HFF-Myc (cell line): Measurements from ENCODE around the gene TUBGCP2.
"Not testable (repeated sequence)": the region's sequence is repeated elsewhere in the genome, so short reads cannot be mapped to it uniquely, and the experiment has no call there.

Experiments
- DNase-seq: peaks from one replicate; pipeline ENCODE4 v3.0.0-alpha.2; 2011; ENCODE audit warnings: low read depth; ENCODE audit errors: extremely low read depth
- H3K4me3 ChIP-seq: replicated peaks from 2 replicates; pipeline ENCODE4 v1.5.1; 2011; ENCODE audit warnings: low read depth, mild to moderate bottlenecking, control low read depth, low read length
- CTCF ChIP-seq: IDR thresholded peaks from 2 replicates; pipeline ENCODE4 v1.5.1; 2012; ENCODE audit warnings: mild to moderate bottlenecking, low read depth, low read length, control low read depth; ENCODE audit errors: missing control alignments

TUBGCP2 gene

DNA sequence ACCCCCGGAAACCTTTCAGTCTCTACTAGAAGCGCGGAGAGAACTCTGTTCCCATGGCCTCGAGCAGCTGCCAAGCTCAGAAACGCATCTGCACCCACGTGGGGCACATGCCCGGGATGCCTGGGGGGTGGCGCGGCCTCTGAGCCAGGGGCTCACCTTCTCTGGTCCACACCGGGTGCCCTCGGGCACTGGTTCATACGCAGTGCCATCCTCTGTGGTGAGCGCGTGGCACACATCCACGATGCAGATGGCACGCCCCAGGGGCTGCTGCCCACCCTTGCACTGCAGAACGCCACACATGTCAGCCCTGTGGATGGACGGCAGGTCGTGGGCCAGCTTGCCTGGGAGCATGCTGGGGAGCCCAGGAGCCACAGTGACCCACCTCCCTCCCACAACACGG is 38.5 kb downstream of the TUBGCP2 start:
- H3K4me3 ChIP-seq = no peak overlapping the region
- DNase-seq = no peak
- no peak for TF ChIP-seq CTCF

DNA sequence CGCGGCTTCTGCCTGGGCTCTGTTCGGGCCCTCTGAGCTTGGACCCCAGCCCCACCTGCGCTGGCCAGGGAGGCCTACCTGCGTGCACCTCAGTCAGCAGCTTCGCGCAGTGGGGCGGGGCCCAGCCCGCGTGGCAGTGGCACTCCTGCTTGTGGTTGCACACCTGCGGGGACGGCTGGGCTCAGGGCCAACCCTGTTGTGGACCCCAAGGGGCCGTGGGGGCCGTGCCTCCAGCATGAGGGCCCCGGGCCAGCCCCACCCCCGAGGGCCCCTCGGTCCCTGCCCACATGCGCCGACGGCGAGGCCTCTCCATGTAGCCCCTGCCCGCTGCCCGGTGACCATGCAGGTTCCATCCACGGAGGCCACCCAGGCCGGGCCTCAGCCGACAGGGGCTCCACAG is 39.3 kb downstream of the TUBGCP2 start:
- H3K4me3 ChIP-seq = no peak overlapping the region
- DNase-seq = no peak
- TF ChIP-seq CTCF = no peak

- no peak for TF ChIP-seq CTCF
- no peak overlapping the region for H3K4me3 ChIP-seq
- DNase-seq = no peak
These were observed 40.1 kb downstream of the TUBGCP2 start for GRCh38 chr10:133268532-133268931.

DNA sequence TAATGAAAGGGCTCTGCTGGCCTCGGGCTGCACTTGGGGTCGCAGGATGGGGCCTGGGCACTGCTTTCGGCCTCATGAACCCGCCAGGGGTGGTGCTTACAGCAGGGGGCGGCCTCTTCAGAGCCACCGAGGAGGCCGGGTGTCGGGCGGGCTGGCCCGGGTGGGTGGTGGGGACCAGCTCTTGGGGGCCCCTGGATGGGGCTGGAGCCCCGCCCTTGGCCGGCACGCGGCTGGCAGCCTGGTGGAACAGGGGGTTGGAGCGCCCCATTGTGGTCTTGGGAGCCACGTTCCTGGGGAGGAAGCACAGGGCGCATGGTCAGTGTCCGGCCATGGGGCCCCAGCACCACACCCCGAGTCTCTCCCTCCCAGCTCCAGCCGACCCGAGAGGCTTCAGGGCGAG is 40.8 kb downstream of the TUBGCP2 start:
- H3K4me3 ChIP-seq = no peak overlapping the region
- no peak for DNase-seq
- no peak for TF ChIP-seq CTCF

DNA sequence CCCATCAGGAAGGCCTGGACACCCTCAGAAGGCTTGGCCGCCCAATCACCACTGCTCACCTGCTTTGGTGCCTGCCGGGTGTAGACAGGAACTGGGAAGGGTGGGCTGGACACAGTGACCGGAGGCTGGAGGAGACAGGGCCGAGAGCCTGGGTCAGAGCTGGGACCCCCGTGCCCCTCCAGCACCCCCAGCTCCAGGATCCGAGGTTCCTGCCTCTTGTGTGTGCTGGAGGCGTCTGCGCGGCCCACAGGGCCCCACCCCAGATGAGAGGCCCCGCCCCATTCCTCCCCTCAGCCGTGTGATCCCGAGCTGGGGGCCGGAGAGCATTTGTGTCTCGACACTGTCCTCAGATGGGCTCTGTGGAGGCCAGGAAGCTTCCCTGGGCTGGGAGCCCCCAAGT is 41.4 kb downstream of the TUBGCP2 start:
- no peak for DNase-seq
- no peak for TF ChIP-seq CTCF
- no peak overlapping the region for H3K4me3 ChIP-seq

DNA sequence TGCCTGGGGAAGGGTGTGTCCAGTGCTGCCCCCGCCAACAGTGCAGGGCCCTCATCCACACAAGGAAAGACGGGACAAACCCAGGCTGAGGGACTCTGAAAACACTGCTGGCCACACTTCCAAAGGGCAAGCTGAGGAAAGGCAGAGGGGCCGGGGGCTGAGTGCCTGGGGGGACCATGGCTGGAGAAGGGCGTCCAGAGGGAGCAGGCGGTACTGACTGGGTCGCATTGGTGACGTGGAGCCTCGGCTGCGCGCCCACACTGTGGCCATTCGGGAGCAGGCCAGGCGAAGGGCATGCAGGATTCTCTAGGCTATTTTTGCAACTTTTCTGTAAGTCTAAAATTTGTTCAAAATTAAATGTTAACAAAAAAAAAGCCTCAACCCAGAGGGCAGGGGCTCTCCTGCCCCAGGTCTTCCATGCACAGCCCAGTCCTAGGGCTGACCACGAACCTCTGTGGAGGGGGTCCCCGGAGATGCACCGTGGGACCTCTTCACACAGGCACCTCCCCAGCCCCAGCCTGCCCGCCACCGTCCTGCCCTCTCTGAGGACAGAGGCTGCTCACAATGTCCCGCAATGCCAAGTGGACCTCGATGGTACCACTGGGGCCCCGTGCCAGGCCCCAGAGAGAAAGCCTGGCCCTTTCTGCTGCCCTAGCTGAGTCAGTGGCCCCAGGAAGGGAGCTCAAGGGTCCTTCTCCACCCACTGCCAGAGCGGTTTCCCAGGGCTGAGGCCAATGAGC is 42.4 kb downstream of the TUBGCP2 start:
- no peak for TF ChIP-seq CTCF
- no peak for DNase-seq
- H3K4me3 ChIP-seq = no peak overlapping the region

GRCh38 chr10:133265052-133265451 is 43.6 kb downstream of the TUBGCP2 start:
- not testable (repeated sequence) for H3K4me3 ChIP-seq, DNase-seq
